ENCODE data around the gene INHBC. TPM values are rescaled to one million over a fixed set of nuclear protein-coding genes. Genes with fewer than 3 reads are reported as not detected.

INHBC gene
- total RNA-seq, 1 donor from 2014 or later, result not detected

DNA sequence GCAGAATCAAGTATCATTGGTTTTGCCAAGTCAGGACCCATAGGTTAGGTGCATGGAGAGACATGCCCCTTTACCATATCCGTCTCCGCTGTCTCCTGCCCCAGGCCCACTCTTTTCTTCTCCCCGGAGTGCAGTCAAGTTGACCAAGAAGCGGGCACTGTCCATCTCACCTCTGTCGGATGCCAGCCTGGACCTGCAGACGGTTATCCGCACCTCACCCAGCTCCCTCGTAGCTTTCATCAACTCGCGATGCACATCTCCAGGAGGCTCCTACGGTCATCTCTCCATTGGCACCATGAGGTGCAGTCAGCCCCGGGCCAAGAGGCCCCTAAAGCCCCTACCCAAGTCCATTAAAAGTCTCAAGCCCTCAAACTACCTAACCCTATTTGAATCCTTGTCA, 30.0 kb downstream of the INHBC start:
- TF ChIP-seq, protein P1, sequence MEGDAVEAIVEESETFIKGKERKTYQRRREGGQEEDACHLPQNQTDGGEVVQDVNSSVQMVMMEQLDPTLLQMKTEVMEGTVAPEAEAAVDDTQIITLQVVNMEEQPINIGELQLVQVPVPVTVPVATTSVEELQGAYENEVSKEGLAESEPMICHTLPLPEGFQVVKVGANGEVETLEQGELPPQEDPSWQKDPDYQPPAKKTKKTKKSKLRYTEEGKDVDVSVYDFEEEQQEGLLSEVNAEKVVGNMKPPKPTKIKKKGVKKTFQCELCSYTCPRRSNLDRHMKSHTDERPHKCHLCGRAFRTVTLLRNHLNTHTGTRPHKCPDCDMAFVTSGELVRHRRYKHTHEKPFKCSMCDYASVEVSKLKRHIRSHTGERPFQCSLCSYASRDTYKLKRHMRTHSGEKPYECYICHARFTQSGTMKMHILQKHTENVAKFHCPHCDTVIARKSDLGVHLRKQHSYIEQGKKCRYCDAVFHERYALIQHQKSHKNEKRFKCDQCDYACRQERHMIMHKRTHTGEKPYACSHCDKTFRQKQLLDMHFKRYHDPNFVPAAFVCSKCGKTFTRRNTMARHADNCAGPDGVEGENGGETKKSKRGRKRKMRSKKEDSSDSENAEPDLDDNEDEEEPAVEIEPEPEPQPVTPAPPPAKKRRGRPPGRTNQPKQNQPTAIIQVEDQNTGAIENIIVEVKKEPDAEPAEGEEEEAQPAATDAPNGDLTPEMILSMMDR (IDR thresholded peaks at IDR 0.05), result no peak
- H3K36me3 ChIP-seq, result no peaks in the 10 kb centered on the region
- no peak overlapping the region for H3K4me3 ChIP-seq
- no peak overlapping the region for H3K27ac ChIP-seq
- H3K4me1 ChIP-seq, result peaks cover 28% of the 10 kb centered on the region
- peaks cover 5% of the 10 kb centered on the region for H3K27me3 ChIP-seq (ENCODE audit: low read depth)
- no peaks in the 10 kb centered on the region for H3K9me3 ChIP-seq
- intact Hi-C loops (cut with DNase I), result no loop called here
- no peak for DNase-seq
- ATAC-seq, result no peak

DNA sequence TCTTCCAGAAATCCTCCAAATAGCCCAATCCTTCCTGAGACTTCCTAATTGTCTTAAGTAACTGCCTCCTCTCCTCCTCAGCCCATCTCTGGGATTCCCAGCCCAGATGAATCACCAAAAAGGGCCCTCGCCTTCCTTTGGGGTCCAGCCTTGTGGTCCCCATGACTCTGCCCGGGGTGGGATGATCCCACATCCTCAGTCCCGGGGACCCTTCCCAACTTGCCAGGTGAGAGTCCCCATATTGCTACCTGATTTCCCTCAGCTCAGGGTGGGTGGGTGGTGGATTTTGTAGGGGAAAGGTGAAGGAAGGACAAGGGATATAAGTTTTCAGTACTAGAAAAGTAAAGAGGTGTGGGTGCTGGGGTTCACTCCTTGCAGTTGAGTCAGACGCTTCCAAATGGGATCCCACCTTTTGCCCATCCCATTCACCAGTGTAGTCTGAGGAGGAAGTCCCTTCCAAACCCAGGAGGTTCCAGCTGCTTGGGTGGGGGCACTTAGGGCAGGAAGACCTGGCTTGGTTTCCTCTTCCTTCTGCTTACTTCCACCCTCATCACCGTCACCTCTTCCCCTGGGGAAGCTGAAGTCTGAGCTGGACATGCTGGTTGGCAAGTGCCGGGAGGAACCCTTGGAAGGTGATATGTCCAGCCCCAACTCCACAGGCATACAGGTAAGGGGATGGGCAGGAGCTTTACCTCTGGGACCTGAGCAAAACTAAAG, 30.6 kb downstream of the INHBC start:
- ATAC-seq (no peak), DNase-seq (no peak)
- H3K27me3 ChIP-seq (ENCODE audit: low read depth), result peaks cover 5% of the 10 kb centered on the region
- no peak overlapping the region for H3K4me3 ChIP-seq
- peaks cover 25% of the 10 kb centered on the region for H3K4me1 ChIP-seq
- H3K27ac ChIP-seq, result no peak overlapping the region
- intact Hi-C loops (cut with DNase I), result no loop called here
- H3K36me3 ChIP-seq, result no peaks in the 10 kb centered on the region
- no peaks in the 10 kb centered on the region for H3K9me3 ChIP-seq
- TF ChIP-seq, protein P1 (IDR thresholded peaks at IDR 0.05), result no peak

DNA sequence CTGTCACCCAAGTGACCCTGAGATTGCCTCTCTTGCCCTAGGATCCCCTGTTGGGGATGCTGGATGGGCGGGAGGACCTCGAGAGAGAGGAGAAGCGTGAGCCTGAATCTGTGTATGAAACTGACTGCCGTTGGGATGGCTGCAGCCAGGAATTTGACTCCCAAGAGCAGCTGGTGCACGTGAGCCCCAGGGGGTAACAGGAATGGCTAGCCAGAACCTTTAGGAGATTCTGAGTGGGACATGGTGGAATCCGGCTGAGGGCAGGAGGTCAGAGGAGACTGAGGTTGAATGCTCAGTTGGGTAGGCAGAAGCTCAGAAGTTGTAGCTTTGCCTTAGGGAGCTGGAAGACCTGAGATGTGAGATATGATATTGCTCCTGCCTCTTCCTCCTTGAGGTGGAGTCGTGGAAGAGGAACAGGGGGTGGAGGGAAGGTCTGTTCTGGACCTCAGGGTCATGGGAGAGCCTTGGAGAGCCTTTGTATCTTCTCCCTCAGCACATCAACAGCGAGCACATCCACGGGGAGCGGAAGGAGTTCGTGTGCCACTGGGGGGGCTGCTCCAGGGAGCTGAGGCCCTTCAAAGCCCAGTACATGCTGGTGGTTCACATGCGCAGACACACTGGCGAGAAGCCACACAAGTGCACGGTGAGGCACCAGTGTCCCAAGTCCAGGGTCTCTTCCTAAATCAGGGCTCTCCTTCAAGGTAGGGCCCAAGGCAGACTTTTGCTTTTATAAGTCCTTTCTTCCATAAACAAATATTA, 31.3 kb downstream of the INHBC start:
- no peak for ATAC-seq
- Histone ChIP-seq H3K27me3 (ENCODE audit: low read depth) (peaks cover 5% of the 10 kb centered on the region), H3K4me1 (peaks cover 18% of the 10 kb centered on the region), H3K36me3 (no peaks in the 10 kb centered on the region), H3K9me3 (no peaks in the 10 kb centered on the region), H3K4me3 (no peak overlapping the region), H3K27ac (no peak overlapping the region)
- TF ChIP-seq, protein P1 (IDR thresholded peaks at IDR 0.05), result no peak
- no peak for DNase-seq
- intact Hi-C loops (cut with DNase I), result no loop called here

DNA sequence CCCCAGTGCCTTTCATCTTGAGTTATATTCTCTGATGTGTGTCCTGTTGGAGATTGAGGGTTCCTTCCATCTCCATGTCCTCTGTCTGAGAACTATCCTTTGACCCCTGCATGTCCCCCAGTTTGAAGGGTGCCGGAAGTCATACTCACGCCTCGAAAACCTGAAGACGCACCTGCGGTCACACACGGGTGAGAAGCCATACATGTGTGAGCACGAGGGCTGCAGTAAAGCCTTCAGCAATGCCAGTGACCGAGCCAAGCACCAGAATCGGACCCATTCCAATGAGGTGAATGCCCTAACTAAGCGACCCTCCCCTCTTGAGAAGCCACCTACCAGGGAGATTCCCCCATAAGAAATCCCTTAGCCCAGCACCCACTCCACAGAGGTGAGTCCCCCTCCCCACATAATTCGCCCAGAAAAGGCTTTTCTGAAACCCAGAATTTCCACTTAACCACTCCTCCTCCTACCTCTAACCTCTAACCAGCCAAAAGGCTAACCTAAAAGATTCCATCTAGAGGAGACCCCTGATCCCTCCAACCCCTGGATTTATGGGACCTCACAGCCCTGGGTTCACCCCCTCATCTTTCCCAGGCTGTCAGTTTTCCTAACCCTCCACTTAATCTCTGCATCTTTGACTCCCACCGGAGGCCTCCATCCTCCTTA, 32.8 kb downstream of the INHBC start:
- Histone ChIP-seq H3K27ac (no peak overlapping the region), H3K36me3 (no peaks in the 10 kb centered on the region), H3K9me3 (no peaks in the 10 kb centered on the region), H3K4me1 (peaks cover 3% of the 10 kb centered on the region), H3K27me3 (ENCODE audit: low read depth) (peaks cover 5% of the 10 kb centered on the region), H3K4me3 (no peak overlapping the region)
- intact Hi-C loops (cut with DNase I), result no loop called here
- DNase-seq (no peak), ATAC-seq (no peak)
- TF ChIP-seq, protein P1 (IDR thresholded peaks at IDR 0.05), result no peak

DNA sequence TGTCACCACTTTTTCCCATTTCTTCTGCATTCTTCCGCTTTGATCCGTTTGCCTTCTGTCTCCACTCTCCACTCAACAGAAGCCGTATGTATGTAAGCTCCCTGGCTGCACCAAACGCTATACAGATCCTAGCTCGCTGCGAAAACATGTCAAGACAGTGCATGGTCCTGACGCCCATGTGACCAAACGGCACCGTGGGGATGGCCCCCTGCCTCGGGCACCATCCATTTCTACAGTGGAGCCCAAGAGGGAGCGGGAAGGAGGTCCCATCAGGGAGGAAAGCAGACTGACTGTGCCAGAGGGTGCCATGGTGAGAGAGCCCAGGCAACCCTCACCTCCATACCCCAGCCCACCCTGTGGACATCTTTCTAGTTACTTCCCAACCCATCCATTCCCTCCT, 33.3 kb downstream of the INHBC start:
- Histone ChIP-seq H3K27me3 (ENCODE audit: low read depth) (peaks cover 5% of the 10 kb centered on the region), H3K36me3 (no peaks in the 10 kb centered on the region), H3K9me3 (no peaks in the 10 kb centered on the region), H3K4me3 (no peak overlapping the region), H3K27ac (no peak overlapping the region), H3K4me1 (no peaks in the 10 kb centered on the region)
- no peak for ATAC-seq
- intact Hi-C loops (cut with DNase I), result no loop called here
- no peak for DNase-seq
- TF ChIP-seq, protein P1 (IDR thresholded peaks at IDR 0.05), result no peak
